Epithelial cell of esophagus (primary cell): ENCODE data around the gene DEFB108B.
"Not testable (repeated sequence)": the region's sequence is repeated elsewhere in the genome, so short reads cannot be mapped to it uniquely, and the experiment has no call there.

Source experiments
- DNase-seq: peaks from one replicate; pipeline ENCODE4 v3.0.0; 2010; ENCODE audit warnings: low read depth
- H3K4me3 ChIP-seq: 2 replicates; pipeline ENCODE4 v1.5.1; 2011; ENCODE audit warnings: mild to moderate bottlenecking, low read length, control low read depth
- CTCF ChIP-seq: IDR thresholded peaks from 2 replicates; pipeline ENCODE4 v1.5.1; 2011; ENCODE audit warnings: low read depth, mild to moderate bottlenecking, low read length, control low read depth, inconsistent platforms; ENCODE audit not compliant: insufficient read depth; ENCODE audit errors: missing control alignments

The DEFB108B gene, protein sequence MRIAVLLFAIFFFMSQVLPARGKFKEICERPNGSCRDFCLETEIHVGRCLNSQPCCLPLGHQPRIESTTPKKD

GRCh38 chr11:71832811-71833210, at the start of gene DEFB108B:
Gene DEFB108B (plus strand): TSS chr11:71833200. CDS start chr11:71833200, 0 bp downstream.
- not testable (repeated sequence) for H3K4me3 ChIP-seq, DNase-seq

GRCh38 chr11:71786114-71786847, 46.7 kb upstream of the DEFB108B start:
- peak overlapping the region; percentile 58 for H3K4me3 ChIP-seq
- peak; percentile 83 for DNase-seq

- H3K4me3 ChIP-seq: peak overlapping the region; percentile 64
- not testable (repeated sequence) for DNase-seq
These were observed 46.2 kb upstream of the DEFB108B start for GRCh38 chr11:71786848-71787097.

GRCh38 chr11:71787098-71787823, 45.7 kb upstream of the DEFB108B start:
- DNase-seq: peak; percentile 100
- TF ChIP-seq CTCF: no peak
- H3K4me3 ChIP-seq: peak overlapping the region; percentile 64

- peak overlapping the region; percentile 64 for H3K4me3 ChIP-seq
- peak; percentile 74 for DNase-seq
These were observed 45.1 kb upstream of the DEFB108B start for GRCh38 chr11:71787824-71788454.

DNA sequence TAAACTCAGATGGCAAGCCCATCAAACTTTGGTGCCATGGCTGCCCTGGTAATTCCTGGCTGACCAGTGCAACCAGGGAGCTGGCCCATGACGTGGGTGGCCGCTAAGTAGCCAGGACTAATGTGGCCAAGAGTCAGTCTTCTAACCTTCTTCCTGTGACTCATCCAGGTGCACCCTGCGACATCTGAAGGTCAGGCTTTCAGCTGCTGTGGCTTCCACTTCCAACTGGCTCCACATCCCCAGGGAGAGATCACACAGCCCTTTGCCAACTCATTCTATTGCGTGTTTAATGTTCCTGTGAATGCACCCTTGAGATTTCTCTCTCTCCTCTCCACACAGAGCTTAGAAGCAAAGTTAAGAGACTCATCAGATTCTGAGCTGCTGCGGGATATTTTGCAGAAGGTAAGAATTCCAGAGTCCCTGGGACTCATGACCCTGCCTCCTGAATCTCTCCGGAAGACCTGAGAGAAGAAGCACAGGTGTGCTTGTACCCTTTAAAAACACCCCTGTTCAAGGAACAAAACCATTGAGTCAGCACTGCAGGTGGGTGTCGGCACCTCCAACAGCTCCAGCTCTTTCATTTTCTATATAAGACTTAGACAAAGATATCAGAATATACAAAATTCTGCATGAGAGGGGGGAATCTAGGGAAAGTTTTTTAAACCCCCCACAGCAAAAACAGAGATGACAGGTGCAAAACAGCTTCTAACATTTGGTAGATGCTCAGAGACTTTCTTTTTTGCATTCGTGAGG, 43.4 kb upstream of the DEFB108B start:
- DNase-seq, H3K4me3 ChIP-seq: not testable (repeated sequence)

DNA sequence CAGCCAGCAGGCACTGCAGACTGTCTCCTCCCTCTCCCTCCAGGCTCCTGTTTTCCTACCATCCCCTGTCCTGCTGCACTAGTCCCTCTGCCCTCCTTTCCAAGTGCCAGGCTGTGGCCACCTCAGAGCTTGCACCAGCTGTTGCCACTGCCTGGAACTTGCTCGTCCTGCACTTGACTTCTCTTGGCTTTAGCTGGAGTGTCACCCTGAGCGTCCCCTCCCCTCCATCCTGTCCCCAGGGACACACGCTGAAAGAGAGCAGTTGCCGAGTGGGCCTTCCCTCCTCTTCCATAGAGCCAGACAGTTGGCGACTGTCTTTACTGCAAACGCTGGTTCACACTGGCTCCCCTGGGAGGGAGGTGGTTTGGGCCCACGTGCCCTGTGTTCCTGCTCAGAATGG, 41.9 kb upstream of the DEFB108B start:
- H3K4me3 ChIP-seq, DNase-seq: not testable (repeated sequence)

- TF ChIP-seq CTCF: peak; percentile 56
- not testable (repeated sequence) for H3K4me3 ChIP-seq
- DNase-seq: peak; percentile 34
These were observed 40.3 kb upstream of the DEFB108B start for GRCh38 chr11:71792621-71793235.

DNA sequence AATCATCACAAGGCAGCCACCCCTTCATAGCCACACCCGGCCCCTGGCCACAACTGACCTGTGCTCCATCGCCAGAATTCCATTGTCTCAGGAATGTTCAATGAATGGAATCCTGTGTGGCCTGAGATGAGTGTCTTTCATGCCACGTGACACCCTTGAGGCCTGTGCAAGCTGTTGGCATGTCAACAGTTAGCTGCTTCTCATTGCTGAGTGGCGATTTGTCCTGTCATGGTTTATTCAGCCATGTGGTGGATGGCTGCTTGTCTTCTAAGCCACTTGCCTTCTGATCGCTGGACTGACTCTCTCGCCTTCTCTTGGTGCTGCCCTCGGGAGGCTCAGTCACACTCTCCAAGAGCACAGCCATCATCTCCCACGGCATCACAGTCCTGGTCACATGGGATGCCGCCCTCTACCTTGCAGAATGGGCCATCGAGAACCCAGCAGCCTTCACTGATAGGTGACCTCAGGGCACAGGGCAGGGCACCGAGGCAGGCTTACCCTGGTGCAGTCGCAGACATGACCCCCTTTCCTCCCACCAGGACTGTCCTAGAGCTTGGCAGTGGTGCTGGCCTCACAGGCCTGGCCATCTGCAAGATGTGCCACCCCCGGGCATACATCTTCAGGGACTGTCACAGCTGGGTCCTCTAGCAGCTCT, 38.5 kb upstream of the DEFB108B start:
- not testable (repeated sequence) for H3K4me3 ChIP-seq
- peak; percentile 50 for DNase-seq

DNA sequence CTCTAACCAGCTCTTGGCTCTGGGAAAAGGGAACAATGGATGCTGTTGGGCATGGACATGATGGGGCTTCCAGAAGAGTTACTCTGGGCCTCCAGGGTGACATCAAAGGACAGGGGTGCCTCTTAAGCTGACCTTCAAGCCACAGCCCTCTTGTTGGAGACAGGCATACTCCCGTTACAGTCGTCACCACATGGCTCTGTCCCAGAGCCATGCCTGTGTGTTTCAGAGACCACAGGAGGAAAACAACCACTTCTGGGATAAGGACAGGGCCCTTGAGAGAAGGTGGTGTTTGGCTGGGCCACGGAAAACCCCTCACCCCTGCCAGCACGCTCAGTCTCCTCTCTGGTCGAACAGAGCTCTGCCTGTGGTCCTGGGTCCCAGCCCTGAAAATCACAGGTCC, 37.8 kb upstream of the DEFB108B start:
- H3K4me3 ChIP-seq, DNase-seq: not testable (repeated sequence)

- not testable (repeated sequence) for H3K4me3 ChIP-seq, DNase-seq
These were observed 37.0 kb upstream of the DEFB108B start for GRCh38 chr11:71796016-71796415.

- not testable (repeated sequence) for H3K4me3 ChIP-seq
- peak; percentile 81 for DNase-seq
These were observed 36.2 kb upstream of the DEFB108B start for GRCh38 chr11:71796781-71797180.

GRCh38 chr11:71799556-71800128, 33.4 kb upstream of the DEFB108B start:
- H3K4me3 ChIP-seq, DNase-seq: not testable (repeated sequence)
